ENCODE measurements around the gene SLC34A3.
"Not testable (repeated sequence)": the region's sequence is repeated elsewhere in the genome, so short reads cannot be mapped to it uniquely, and the experiment has no call there.

Gene SLC34A3

DNA sequence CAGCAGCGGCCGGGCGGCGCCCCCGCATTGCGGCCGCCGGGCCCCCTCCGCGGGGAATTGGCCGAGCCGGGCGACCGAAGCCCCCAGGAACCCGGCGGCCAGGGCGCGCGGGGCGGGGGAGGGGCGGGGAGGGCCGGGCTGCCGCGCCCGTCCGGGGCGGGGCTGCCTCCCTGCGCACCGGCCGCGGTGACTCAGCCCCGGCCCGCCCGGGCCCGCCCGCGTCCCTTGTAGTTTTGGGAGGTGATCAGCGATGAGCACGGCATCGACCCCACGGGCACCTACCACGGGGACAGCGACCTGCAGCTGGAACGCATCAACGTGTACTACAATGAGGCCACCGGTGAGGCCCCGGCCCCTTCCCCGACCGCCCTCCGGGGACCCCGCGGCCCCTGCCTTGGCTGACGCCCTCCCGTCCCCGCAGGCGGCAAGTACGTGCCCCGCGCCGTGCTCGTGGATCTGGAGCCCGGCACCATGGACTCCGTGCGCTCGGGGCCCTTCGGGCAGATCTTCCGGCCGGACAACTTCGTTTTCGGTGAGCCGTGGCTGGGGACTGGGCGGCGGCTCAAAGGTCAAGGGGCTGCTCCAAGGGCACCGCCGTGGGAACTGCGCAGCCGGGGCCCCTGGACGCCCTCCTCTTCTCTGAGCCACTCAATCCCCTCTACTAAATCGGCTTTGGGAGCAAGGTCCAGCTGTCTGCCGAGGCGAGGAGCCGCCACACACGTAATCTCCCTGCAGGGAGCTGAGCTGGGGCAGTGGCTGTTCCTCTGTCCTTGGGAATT, 11.0 kb downstream of the SLC34A3 start:
- DNase-seq: peak in 3 of 14 donors; percentile 20 to 65 (median 34)

DNA sequence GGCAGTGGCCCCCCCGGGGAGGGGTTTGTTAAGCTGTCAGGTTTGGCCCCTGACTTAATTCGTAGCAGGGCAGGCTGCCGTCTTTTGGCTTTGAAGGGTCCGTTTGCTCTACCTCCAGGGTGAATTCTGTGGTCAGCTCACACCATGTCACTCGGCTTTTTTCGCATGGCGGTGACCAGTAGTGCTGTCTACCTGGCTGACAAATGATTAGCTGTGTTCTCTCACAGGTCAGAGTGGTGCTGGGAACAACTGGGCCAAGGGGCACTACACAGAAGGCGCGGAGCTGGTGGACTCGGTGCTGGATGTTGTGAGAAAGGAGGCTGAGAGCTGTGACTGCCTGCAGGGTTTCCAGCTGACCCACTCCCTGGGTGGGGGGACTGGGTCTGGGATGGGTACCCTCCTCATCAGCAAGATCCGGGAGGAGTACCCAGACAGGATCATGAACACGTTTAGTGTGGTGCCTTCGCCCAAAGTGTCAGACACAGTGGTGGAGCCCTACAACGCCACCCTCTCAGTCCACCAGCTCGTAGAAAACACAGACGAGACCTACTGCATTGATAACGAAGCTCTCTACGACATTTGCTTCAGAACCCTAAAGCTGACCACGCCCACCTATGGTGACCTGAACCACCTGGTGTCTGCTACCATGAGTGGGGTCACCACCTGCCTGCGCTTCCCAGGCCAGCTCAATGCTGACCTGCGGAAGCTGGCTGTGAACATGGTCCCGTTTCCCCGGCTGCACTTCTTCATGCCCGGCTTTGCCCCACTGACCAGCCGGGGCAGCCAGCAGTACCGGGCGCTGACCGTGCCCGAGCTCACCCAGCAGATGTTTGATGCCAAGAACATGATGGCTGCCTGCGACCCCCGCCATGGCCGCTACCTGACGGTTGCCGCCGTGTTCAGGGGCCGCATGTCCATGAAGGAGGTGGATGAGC, 11.8 kb downstream of the SLC34A3 start:
- DNase-seq: no peak

DNA sequence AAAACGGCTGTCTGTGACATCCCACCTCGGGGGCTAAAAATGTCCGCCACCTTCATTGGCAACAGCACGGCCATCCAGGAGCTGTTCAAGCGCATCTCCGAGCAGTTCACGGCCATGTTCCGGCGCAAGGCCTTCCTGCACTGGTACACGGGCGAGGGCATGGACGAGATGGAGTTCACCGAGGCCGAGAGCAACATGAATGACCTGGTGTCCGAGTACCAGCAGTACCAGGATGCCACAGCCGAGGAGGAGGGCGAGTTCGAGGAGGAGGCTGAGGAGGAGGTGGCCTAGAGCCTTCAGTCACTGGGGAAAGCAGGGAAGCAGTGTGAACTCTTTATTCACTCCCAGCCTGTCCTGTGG, 12.5 kb downstream of the SLC34A3 start:
- DNase-seq: not testable (repeated sequence)

DNA sequence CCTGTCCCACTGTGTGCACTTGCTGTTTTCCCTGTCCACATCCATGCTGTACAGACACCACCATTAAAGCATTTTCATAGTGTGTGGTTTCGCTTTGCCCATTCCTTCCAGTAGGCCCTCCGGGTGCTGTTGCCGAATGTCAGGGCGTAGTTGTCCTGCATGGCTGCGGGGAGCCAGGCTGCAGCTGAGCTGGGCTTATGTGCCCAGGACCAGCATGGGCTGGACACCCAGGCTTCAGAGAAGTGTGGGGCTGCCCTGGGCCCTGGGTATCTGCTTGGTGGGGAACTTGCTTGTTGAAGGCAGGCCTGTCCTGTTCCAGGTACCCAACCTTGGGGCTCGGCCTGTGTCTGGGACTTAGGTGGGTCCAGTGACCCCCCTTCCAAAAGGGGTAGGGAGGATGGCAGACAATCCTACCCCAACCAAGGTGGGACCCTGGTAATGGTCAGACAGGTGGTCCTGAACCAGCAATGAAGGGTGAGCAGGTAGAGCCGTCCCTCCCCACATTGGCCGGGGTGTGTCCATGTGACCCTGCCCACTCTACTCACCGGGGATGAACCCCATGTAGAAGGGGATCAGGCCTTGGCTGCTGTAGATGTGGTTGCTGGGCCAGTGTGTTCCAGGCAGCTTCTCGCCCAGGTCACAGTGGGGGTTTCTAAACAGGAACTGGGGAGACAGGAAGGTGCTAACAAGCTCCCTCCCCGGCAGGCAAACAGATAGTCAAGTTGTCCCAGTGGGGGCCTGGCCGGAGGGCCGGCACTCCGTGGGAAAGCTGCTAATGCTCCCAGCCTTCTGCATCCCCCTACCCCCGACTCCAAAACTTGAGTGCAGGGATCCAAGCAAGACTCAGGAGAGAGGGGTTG, 13.2 kb downstream of the SLC34A3 start:
- no peak for DNase-seq

DNA sequence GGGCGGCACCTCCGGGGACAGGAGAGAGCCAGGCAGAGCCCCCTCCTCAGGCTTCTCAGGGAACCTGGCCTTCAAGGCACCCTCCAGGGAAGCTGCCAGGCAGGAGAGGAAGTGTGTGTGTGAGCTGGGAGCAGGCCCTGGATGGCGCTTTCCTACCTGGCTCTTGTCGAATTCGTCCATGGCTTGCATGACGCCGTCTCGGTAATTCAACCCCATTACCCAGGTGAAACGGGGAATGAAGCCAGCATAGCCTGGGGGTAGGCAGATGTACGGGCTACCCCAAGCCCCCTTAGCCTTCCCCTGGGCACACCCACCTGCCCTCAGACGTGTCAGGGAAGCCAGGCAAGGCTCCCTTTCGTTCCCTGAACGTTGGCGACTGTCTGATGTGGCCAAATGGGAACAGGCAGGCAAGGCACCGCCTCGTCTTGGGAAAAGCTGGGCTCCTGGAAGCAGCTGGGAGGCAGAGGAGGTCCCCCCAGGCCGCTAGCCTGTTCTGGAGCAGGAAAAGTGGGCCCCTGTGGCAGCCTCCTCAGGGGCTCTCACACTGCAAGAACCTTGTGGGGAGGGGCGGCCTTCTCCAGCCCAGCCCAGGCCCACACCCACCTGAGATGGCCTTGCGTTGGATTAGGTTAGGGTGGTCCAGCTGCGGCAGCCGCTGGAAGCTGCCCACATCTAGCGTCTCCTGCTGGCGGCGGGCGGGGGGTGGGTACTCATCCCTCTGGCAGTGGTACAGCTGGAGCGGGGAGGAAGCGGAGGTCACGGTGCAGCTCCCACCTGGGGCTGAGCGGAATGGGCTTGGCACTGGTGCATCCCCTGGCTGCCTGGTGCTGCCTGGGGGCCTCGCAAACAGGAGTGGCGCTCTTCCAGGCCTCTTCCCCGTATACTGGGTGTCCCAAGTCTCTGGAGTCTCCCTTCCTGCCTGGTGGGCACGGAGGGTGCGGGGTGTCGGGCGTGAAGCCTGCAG, 14.1 kb downstream of the SLC34A3 start:
- DNase-seq: no peak

DNA sequence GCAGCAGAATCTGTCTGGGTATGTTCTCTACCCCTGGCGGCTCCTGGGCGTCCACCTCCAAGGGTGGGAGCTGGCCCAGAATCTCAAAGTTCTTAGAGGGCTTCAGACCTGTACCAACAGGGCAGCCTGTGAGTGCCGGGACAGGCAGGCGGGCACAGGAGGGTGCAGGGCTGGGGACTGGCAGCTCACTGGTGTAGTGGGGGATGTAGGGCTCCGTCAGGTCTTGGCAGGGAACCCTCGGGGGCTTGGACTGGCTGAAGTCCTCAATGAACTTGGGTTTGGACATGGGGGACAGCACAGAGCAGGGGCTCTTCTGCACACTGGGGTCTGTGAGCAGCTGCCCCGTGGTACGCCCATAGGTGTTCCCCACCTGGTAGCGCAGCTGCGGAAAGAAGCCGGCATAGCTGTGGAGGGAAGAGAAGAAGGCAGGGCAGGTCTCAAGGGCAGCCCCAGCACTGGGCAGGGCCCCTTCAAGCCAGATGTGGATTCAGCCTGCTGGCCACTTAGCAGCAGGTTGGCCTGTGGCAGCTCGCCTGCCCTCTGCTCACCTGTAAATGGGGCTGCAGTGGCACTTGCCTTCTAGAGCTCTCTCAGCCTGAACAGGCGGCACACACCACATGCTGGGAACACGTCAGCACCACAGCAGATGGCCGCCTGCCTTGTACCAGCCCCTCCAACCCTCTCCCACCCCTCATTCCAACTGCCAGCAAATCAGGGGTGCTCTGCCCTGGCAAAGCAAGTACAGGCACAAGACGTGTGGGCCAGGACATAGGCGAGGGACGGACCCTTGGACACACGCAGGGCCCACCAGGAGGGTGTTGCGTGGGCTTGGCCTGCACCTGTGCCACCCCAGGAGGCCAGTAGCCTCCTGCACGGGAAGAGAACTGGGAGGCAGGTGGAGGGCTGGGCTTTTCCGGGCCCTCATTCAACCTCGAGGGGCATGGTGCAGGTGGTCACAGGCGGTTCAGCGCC, 15.0 kb downstream of the SLC34A3 start:
- no peak for DNase-seq

DNA sequence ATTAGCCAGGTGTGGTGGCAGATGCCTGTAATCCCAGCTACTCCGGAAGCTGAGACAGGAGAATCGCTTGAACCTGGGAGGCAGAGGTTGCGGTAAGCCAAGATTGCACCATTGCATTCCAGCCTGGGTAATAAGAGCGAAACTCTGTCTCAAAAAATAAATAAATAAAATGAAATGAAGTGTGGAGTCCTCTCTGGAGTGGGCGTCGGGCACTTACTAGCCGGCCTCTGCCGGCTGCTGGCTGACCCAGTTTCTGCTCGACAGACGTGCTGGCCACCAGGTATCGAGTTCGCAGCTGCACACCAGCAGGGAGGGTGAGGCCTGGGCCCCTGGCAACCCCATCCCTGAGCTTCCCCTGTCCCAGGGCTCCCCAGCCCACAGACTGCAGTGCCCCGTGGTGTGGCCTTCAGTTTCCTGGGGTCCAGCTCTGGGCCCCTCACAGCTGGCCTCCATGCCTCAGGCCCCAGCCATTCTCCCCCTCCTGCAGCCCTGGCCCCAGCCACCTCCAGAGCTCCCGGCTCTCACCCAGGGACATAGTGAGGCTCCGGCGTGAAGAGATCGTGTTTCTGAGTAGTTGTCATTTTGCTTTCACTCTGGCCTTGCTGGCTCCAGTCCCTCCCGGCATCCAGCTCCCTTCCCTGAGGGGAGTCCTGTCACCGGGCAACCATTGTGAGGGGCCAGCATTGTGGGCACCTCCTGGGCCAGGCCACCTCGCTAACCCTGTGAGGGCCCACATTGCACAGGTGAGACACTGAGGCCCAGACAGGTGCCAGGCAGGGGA, 16.6 kb downstream of the SLC34A3 start:
- no peak for DNase-seq

DNA sequence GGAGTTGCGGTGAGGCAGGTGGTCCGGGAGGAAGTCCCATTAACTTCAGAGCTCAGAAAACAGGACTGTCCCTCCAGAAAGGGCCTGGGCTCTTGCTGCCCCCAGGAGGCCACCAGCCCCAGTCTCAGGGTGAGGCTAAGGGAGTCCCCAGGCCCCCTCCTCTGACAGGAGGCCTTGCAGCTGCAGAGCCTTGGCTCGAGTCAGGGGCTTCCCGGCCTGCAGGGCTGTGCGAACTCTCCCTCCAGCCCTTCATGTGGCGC, 17.1 kb downstream of the SLC34A3 start:
- no peak for DNase-seq

DNA sequence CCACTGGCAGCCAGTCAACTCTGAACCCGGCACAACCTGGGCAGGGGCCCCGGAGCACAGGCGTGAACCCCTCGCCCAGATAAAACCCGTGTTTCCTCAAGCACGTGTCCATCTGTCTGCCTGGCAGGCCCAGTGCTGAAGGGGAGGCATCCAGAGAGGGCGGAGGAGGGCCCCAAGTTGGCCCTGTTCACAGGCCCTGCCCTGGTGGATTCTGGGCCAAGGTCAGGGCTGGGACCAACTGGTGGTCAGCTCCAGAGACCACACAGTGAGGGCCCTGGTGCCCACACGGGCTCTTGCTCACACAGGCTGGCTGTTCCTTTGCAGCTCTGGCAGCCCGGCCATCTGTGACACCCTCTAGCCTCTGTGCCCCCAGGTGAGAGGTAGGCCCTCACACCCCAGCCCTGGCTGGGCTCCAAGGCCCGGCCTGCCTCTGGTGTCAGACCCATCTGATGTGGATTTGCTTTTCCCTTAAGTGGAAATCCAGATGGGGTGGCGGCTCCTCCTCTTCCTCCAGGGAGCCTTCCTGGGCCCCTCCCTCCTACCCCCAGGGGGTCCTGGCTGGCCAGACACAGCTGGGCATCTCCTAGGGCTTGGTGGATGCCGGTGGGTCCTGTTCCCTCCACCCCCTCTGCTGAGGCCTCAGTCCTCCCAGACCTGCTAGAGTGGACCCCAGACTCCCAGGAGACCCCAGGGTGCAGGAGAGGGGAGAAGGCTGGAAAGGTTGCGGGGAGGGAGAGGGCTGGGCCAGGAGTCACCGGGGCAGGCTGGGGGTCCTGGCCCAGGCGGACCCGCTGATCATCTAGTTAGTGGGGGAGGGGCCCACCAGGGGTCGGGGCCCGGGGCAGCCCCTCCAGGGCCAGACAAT, 19.9 kb downstream of the SLC34A3 start:
- DNase-seq: no peak

DNA sequence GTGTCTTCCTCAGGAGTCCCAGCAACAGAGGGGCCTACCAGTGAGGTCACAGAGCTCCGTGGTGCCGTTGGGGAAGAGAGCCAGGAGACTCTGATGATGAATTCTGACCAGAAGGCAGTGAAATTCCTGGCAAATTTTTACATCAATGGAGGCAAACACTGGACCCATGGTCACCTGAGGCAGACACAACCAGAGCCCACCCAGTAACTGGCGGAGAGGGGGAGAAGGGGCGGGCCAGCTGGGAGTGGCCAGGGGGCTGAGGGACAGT, 20.4 kb downstream of the SLC34A3 start, which contains the start of gene STPG3:
TSS of gene STPG3 (plus strand) at position 93 of the 268 bp plus-strand sequence. CDS start at position 94, 1 bp downstream.
- DNase-seq: no peak

DNA sequence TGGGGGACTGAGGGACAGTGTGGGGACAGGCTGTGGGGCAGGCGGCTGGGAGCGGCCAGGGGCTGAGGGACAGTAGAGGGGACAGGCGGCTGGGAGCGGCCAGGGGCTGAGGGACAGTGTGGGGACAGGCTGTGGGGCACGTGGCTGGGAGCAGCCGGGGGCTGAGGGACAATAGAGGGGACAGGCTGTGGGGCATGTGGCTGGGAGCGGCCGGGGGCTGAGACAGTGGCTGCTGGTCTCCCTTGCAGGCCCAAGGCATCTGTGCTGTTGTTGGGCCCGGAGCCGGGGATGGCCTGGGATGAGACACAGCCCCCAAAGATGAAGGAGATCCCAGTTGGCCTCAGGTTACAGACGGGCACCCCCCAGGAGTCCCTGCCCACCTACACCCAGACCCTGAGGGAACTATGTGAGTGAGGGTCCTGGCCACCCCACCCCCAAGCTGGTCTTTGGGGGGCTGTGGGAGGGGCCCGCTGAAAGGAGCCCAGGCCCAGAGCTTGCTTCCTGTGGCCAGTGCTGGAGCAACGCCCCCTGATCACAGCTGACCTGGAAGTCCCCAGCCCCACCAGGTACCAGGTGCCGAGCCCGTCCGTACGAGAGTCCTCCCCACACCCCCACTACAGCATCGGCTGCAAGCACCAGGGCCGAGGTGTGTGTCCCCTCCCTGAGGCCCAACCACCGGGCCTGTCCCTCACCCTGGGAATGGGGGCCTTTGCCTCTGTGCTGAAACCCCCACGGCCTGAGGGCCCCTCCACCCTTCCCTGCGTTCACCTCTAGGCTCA, 21.0 kb downstream of the SLC34A3 start:
- DNase-seq: no peak

DNA sequence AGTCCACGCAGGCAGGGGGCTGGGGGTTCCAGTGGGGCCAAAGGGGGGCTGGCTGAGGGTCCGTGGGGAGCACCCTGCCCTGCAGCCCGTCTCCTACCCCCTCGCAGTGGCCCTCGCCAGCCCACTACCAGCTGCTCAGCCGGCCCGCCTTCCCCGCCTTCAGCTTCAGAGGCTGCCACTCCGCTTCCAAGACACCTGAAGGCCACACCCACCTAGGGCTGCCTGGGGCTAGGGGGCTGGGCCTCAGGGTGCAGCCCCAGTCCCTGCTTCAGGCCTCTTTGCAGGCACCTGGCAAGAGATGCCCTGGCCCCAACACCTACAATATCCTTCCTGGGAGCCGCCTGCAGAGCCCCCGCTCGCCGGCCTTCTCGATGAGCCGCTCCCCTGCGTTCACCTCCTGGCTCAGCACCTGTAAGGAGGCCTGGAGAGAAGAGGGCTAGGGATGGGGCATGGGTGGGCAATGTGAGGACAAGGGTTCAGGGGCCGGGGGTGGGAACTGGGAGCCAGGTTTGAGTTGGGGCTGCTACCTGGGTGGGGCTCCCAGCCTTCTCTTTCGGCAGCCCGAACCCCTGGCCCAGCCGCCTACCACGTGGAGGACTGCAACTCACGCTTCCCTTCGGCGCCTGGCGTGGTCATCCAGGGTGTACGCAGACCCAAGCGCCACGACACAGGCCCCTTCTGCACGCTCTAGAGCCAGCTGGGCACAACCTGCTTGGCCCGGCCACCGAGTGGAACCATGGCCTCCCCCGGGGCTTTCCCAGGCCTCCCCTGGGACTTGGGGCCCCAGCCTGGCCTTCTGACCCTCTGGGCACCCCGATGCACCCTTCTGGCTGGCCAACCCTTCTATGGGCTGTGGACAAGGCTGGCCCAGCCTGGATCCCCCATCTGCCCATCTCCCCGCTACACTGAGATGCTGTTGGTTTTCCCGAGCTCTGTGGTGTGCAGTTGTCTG, 22.1 kb downstream of the SLC34A3 start:
- no peak for DNase-seq

DNA sequence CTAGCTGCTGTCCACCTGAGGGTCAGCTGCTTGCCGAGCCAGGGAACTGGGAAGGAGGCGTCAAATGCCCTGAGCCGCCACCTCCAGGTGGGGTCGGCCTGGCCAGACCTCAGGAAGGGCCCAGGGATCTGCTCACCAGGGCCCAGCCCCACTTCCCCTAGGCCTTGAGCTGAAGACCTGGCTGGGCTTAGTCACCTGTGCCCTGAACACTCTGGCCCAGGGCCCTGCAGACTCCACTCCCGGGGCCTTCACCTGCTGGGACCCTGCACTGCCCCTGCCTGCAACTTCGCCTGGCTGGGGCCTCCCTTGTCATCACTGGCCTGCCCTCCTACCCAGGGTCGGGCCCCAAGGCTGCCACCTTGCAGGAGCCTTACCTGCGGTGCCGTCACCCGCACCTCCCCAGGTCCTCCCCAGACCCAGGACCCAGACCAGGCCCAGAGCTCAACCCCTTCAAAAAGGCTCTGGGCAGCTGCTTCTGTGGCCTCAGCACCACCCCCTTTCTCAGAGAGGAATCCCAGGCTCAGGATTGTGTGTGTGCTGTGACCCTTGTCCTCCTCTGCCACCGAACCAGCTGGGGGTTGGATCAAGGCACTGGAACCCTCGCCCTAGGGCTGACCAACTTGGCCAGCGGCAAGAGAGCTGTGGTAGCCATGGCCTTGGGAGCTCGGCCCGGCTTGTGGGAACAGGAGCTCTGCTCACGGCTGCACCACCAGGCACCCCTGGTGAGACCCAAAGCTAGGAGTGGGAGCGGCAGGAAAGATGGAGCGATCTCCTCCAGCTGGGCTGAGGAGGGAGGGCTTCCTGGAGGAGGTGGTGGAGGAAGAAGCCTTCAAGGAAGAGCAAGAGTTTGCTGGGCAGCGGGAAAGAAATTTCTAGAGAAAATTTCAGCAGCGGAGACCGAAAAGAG, 23.3 kb downstream of the SLC34A3 start:
- no peak for DNase-seq

DNA sequence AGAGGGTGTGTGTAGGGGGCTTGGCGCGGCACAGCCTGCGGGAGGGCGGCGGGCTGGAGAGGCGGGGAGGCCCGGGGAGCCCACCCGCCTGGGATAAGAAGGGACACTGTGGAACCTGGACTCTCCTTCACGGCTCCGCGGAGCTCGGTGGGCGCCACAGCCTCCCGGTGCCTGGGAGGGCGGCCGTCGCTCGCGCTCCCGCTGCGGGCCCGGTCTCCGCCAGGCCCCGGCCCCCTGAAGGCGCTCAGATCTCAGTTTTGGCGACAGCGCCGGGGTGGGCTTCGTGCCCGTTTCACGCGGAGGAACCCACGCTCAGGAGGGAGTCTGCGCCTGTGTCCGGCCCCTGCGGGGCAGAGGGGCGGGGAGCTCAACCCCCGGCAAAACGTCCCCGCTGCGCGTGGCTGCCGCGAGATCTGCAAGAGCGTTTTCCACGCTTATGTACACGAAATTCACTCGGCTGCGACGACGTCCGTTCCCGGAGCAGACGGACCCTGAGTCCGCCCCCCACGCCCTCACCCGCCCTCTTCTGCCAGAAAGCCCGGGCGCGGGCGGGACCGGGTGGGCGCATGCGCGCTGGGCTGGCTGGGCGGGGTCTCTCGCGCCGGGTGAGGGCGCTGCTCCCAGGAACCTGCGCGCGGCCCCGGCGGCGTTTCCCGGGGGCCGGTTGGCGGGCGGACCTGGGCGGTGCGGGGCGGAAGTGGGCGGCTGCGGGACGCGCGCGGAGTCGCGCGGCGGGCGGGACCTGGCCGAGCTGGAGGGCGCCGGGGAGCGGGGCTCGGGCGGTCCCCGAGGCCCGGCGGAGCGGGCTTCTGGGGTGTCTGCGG, 24.1 kb downstream of the SLC34A3 start, which contains the start of gene NELFB:
TSS of gene NELFB (plus strand) at position 704 of the 824 bp plus-strand sequence.
- peak; percentile 19 to 98 (median 86) for DNase-seq

Data from C1 segment of cervical spinal cord (tissue), 14 donors.